Activated naive CD8-positive, alpha-beta T cell treated with anti-CD3 and anti-CD28 coated beads, Interleukin-2, amount 50 U/mL, for 16 hours (primary cell): ENCODE measurements around the gene S100PBP.

Source experiments
- DNase-seq: peaks from one replicate; pipeline ENCODE4 v3.0.0-alpha.2; 2020; ENCODE audit warnings: low read depth, low spot score

Gene S100PBP

GRCh38 chr1:32825181-32825580 is 7.7 kb downstream of the S100PBP start:
- no peak for DNase-seq

- no peak for DNase-seq
Observed at GRCh38 chr1:32828341-32828740, 10.9 kb downstream of the S100PBP start.

GRCh38 chr1:32830092-32830852 is 12.8 kb downstream of the S100PBP start:
- no peak for DNase-seq

- DNase-seq, result no peak
Observed at GRCh38 chr1:32831878-32832277, 14.4 kb downstream of the S100PBP start.

- DNase-seq, result no peak
Observed at GRCh38 chr1:32848354-32849063, 31.1 kb downstream of the S100PBP start.

- DNase-seq, result no peak
Observed at GRCh38 chr1:32855861-32856617, 38.6 kb downstream of the S100PBP start.

- DNase-seq, result no peak
Observed at GRCh38 chr1:32858136-32858535, 40.7 kb downstream of the S100PBP start.

- DNase-seq, result no peak
Observed at GRCh38 chr1:32858791-32859190, 41.3 kb downstream of the S100PBP start.

GRCh38 chr1:32859915-32860314 is 42.5 kb downstream of the S100PBP start:
- no peak for DNase-seq

GRCh38 chr1:32860566-32860965 is 43.1 kb downstream of the S100PBP start:
- DNase-seq, result no peak

- no peak for DNase-seq
Observed at GRCh38 chr1:32861904-32862695, 44.6 kb downstream of the S100PBP start.

GRCh38 chr1:32863218-32863880 is 45.9 kb downstream of the S100PBP start:
- no peak for DNase-seq

GRCh38 chr1:32863881-32864245 is 46.4 kb downstream of the S100PBP start:
- DNase-seq, result no peak

- no peak for DNase-seq
Observed at GRCh38 chr1:32864375-32865019, 47.0 kb downstream of the S100PBP start.

GRCh38 chr1:32865639-32866405 is 48.4 kb downstream of the S100PBP start:
- DNase-seq, result no peak

GRCh38 chr1:32867151-32867550 is 49.7 kb downstream of the S100PBP start:
- DNase-seq, result no peak

GRCh38 chr1:32867671-32868070 is 50.2 kb downstream of the S100PBP start:
- DNase-seq, result no peak

GRCh38 chr1:32868085-32868484 is 50.6 kb downstream of the S100PBP start:
- no peak for DNase-seq

- DNase-seq, result no peak
Observed at GRCh38 chr1:32868806-32869455, 51.5 kb downstream of the S100PBP start.
